Esophagus squamous epithelium (tissue), 5 donors: ENCODE data around the gene FBN3. TPM values are rescaled to one million over a fixed set of nuclear protein-coding genes. Genes with fewer than 3 reads are reported as not detected.

Source experiments
- DNase-seq: peaks from one replicate; lab custom pipeline; 2025; lab: John Stamatoyannopoulos, UW
- H3K27ac ChIP-seq, 4 donors: fragments of 200-600 bp; sonication (generic); one replicate each; pipeline ENCODE4 v1.5.1; 2016 to 2019; ENCODE audit warnings: mild to moderate bottlenecking in 1 of 4
- H3K27me3 ChIP-seq, 4 donors: fragments of 200-600 bp; sonication (generic); 1 replicate in 3 of 4; 2 replicates in 1 of 4; pipeline versions ENCODE4 v1.5.1 to v1.6.0; 2017 to 2021; ENCODE audit warnings: antibody characterized with exemption in 1 of 4
- H3K36me3 ChIP-seq, 3 donors: fragments of 200-600 bp; sonication (generic); one replicate each; pipeline ENCODE4 v1.5.1; 2016 to 2019
- H3K4me1 ChIP-seq, 3 donors: fragments of 200-600 bp; sonication (generic); one replicate each; pipeline ENCODE4 v1.5.1; 2017 to 2019
- H3K4me3 ChIP-seq, 4 donors: fragments of 200-600 bp; sonication (generic); 1 replicate in 3 of 4; 2 replicates in 1 of 4; pipeline ENCODE4 v1.5.1; 2016 to 2019; ENCODE audit warnings: mild to moderate bottlenecking in 2 of 4, moderate library complexity in 1 of 4
- H3K9me3 ChIP-seq, 3 donors: fragments of 200-600 bp; sonication (generic); one replicate each; pipeline ENCODE4 v1.5.1; 2016 to 2019
- POLR2A ChIP-seq, 4 donors: fragments of 450-650 bp; IDR thresholded peaks; one replicate each; pipeline ENCODE4 v1.6.1; 2017; ENCODE audit warnings: antibody characterized with exemption in 4 of 4, mild to moderate bottlenecking in 4 of 4, moderate library complexity in 3 of 4
- WGBS, 2 donors: methylation state at CpG; one replicate each; pipeline ENCODE4 v1.1.5; 2018; 5-methylcytosine and 5-hydroxymethylcytosine counted together
- intact Hi-C: fragments of 100-400 bp; cut with DNase I; formaldehyde crosslinking; loops from one replicate; pipeline ENCODE4 v1.15.0; 2022
- total RNA-seq, 4 donors: library from RNA; depleted of rRNA; stranded (reverse); fragments of >200 nt; gene quantifications; one replicate each; pipeline ENCODE4 v1.1.0, GENCODE V29; 2016
- TF ChIP-seq, protein P1 (sequence below), 6 experiments: fragments of 450-650 bp in 4 of 6; fragments of 200-600 bp in 2 of 6; sonication (generic) in 2 of 6; IDR thresholded peaks; one replicate each; pipeline ENCODE4 v1.5.1; 2016 to 2019; ENCODE audit warnings: antibody characterized with exemption in 6 of 6, mild to moderate bottlenecking in 4 of 6, moderate library complexity in 4 of 6
- donor health status: DM: yes; HTN: yes; CAD: no.

Gene FBN3
- total RNA-seq, 4 donors from 2014 or later = 0.09 TPM; not detected in 3

DNA sequence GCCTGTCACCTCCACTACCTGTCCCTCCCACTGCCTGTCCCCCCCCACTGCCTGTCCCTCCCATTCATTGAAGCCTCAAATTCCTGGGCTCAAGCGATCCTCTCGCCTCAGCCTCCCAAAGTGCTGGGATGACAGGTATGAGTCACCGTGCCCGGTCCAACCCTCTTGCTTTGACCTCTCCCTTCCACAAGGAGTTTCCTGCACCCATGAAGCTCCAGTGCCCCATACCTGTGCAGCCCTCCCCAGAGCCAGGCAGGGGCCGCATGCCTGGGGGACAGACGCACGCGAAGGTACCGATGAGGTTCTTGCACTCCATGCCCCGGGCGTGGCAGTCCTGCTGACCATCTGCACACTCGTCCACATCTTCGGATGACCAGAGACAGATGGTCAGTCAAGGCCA, 62.5 kb downstream of the FBN3 start:
- TF ChIP-seq, protein P1, sequence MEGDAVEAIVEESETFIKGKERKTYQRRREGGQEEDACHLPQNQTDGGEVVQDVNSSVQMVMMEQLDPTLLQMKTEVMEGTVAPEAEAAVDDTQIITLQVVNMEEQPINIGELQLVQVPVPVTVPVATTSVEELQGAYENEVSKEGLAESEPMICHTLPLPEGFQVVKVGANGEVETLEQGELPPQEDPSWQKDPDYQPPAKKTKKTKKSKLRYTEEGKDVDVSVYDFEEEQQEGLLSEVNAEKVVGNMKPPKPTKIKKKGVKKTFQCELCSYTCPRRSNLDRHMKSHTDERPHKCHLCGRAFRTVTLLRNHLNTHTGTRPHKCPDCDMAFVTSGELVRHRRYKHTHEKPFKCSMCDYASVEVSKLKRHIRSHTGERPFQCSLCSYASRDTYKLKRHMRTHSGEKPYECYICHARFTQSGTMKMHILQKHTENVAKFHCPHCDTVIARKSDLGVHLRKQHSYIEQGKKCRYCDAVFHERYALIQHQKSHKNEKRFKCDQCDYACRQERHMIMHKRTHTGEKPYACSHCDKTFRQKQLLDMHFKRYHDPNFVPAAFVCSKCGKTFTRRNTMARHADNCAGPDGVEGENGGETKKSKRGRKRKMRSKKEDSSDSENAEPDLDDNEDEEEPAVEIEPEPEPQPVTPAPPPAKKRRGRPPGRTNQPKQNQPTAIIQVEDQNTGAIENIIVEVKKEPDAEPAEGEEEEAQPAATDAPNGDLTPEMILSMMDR (IDR thresholded peaks at IDR 0.05) = no peak
- no peak for TF ChIP-seq POLR2A (IDR thresholded peaks at IDR 0.05)
- DNase-seq = no peak
- WGBS, 2 donors = 73 to 80% methylated on average over 1 to 11 of the region's 13 CpGs
- intact Hi-C loops = no loop called here
- Histone ChIP-seq H3K27me3 (peaks cover 0 to 7% (median 0%) of the 10 kb centered on the region in 4 donors), H3K4me1 (no peaks in the 10 kb centered on the region), H3K36me3 (no peaks in the 10 kb centered on the region), H3K9me3 (no peaks in the 10 kb centered on the region), H3K4me3 (no peak overlapping the region), H3K27ac (no peak overlapping the region)

DNA sequence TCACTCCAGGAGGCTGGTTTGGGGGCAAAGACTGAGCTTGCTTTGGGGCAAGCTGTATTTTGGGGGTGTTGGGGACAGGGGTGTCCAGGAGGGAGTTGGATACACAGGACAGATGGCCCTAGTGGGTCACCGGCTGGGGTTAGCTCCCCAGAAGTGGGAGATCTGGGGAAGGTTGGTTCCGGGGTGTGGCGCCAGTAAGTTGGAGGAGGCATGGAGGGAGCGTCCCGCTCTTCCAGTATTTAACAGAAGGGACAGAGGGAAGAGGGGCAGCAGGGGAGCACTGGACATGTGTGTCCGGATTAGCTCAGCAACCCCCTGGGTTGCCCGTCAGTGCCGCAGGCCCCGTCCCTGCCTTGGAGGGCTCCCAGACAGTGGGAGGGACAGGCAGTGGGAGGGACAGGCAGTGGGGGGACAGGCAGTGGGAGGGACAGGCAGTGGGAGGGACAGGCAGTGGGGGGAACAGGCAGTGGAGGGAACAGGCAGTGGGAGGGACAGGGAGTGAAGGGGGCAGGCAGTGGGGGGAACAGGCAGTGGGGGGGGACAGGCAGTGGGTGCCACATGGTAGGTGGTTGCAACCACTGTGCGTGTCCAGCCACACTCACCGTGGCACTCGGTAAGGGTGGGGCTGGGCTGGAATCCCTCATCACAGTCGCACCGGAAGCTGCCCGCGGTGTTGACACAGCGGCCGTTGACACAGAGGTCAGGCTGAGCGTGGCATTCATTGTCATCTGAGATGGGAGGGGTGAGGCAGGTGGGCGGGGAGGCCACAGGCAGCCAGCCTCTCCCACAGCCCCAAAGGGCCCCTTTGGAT, 63.6 kb downstream of the FBN3 start:
- Histone ChIP-seq H3K27ac (no peak overlapping the region), H3K27me3 (peaks cover 0 to 7% (median 0%) of the 10 kb centered on the region in 4 donors), H3K4me3 (no peak overlapping the region), H3K9me3 (no peaks in the 10 kb centered on the region), H3K36me3 (no peaks in the 10 kb centered on the region), H3K4me1 (no peaks in the 10 kb centered on the region)
- DNase-seq = no peak
- TF ChIP-seq, protein P1 (IDR thresholded peaks at IDR 0.05) = no peak
- no peak for TF ChIP-seq POLR2A (IDR thresholded peaks at IDR 0.05)
- WGBS, 2 donors = 40 to 52% methylated on average over 16 to 19 of the region's 20 CpGs
- intact Hi-C loops = no loop called here

DNA sequence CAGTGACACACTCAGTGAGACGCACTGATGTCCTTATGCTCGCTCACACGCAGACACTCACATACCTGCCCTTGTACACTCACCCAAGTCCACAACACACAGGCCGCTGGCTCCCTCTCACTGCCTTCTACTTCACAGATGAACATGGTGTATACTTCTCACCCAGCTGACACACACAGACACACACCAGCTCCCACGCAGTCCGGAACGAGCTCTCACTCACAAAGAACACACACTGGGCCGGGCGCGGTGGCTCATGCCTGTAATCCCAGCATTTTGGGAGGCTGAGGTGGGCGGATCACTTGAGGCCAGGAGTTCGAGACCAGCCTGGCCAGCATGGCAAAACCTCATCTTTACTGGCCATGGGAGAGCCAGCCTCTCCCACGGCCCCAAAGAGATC, 65.2 kb downstream of the FBN3 start:
- no peak overlapping the region for H3K27ac ChIP-seq
- TF ChIP-seq, protein P1 (IDR thresholded peaks at IDR 0.05) = no peak
- TF ChIP-seq POLR2A (IDR thresholded peaks at IDR 0.05) = no peak
- H3K4me3 ChIP-seq = no peak overlapping the region
- intact Hi-C loops = no loop called here
- no peaks in the 10 kb centered on the region for H3K4me1 ChIP-seq
- DNase-seq = no peak
- H3K27me3 ChIP-seq = peaks cover 0 to 7% (median 0%) of the 10 kb centered on the region in 4 donors
- 80 to 87% methylated on average over 11 to 13 of the region's 13 CpGs for WGBS, 2 donors
- no peaks in the 10 kb centered on the region for H3K9me3 ChIP-seq
- H3K36me3 ChIP-seq = no peaks in the 10 kb centered on the region

DNA sequence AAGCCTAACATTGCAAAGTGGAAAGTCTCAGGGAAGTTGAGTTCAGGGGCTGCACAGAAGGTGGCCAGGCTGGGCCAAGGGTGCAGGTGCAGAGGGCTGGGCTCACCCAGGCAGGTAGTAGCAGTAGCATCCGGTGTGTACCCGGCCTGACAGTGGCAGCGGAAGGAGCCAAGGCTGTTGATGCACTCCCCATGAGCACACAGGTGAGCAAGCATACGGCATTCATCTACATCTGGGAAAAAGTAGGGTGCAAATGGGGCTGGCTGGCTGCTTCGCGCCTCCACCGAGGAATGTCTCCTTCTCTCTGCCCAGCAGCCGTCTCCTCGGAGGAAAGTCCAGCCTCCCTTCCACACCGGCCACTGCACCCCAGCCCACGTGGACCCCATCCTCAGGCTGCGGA, 66.3 kb downstream of the FBN3 start:
- 81 to 84% methylated on average over 9 to 10 of the region's 12 CpGs for WGBS, 2 donors
- H3K4me1 ChIP-seq = no peaks in the 10 kb centered on the region
- no peaks in the 10 kb centered on the region for H3K36me3 ChIP-seq
- TF ChIP-seq, protein P1 (IDR thresholded peaks at IDR 0.05) = no peak
- TF ChIP-seq POLR2A (IDR thresholded peaks at IDR 0.05) = no peak
- intact Hi-C loops = no loop called here
- peaks cover 0 to 7% (median 0%) of the 10 kb centered on the region in 4 donors for H3K27me3 ChIP-seq
- no peak overlapping the region for H3K27ac ChIP-seq
- no peak overlapping the region for H3K4me3 ChIP-seq
- H3K9me3 ChIP-seq = no peaks in the 10 kb centered on the region
- no peak for DNase-seq
